Kidney (tissue), 14 donors: ENCODE data around the gene TBC1D1. TPM values are rescaled to one million over a fixed set of nuclear protein-coding genes. Genes with fewer than 3 reads are reported as not detected.

ENCODE experiments used
- DNase-seq, 5 donors: peaks; one replicate each; pipeline ENCODE4 v3.0.0-alpha.2; 2013 to 2020
- FAIRE-seq: peaks from 2 replicates; lab custom pipeline; 2012; peaks lifted over from hg19 to GRCh38; lab: Jason Lieb, UNC
- H3K27ac ChIP-seq, 2 donors: one replicate each; pipeline ENCODE4 v1.7.0; 2013; ENCODE audit warnings: low read depth in 2 of 2, low read length in 2 of 2, inconsistent platforms in 1 of 2
- H3K27me3 ChIP-seq: one replicate; pipeline ENCODE4 v1.7.1; 2013; ENCODE audit warnings: low read length, inconsistent platforms; ENCODE audit not compliant: control insufficient read depth, insufficient read depth
- H3K36me3 ChIP-seq, 3 donors: one replicate each; pipeline versions ENCODE4 v1.7.0 to v1.7.1; 2013; ENCODE audit warnings: low read length in 3 of 3, control low read depth in 1 of 3, inconsistent platforms in 1 of 3; ENCODE audit not compliant: insufficient read depth in 3 of 3, control insufficient read depth in 2 of 3
- H3K4me1 ChIP-seq, 3 donors: one replicate each; pipeline versions ENCODE4 v1.7.0 to v1.7.1; 2013; ENCODE audit warnings: low read length in 3 of 3, inconsistent platforms in 1 of 3, low read depth in 1 of 3; ENCODE audit not compliant: control insufficient read depth in 2 of 3, insufficient read depth in 2 of 3
- H3K4me3 ChIP-seq, 3 donors: one replicate each; pipeline versions ENCODE4 v1.7.0 to v1.8.1; 2013; ENCODE audit warnings: low read length in 3 of 3, control low read depth in 1 of 3, inconsistent platforms in 1 of 3
- H3K9ac ChIP-seq, 3 donors: one replicate each; pipeline versions ENCODE4 v1.7.0 to v1.7.1; 2013; ENCODE audit warnings: low read length in 3 of 3, control low read depth in 1 of 3, inconsistent platforms in 1 of 3
- H3K9me3 ChIP-seq, 3 donors: one replicate each; pipeline versions ENCODE4 v1.7.0 to v1.7.1; 2013; ENCODE audit warnings: low read length in 3 of 3, control low read depth in 1 of 3, inconsistent platforms in 1 of 3; ENCODE audit not compliant: control insufficient read depth in 2 of 3, insufficient read depth in 1 of 3
- intact Hi-C: fragments of 100-400 bp; cut with DNase I; formaldehyde crosslinking; loops from one replicate; pipeline ENCODE4 v1.11.1; 2022
- polyA plus RNA-seq: library from polyadenylated mRNA; stranded (reverse); fragments of 350-450 nt; fragmentation: Illumina TruSeq; extraction: RNeasy Lipid Tissue Mini Kit (QIAGEN cat#74804); gene quantifications from one replicate; pipeline ENCODE4 v1.2.3, GENCODE V29; 2014; ENCODE audit warnings: low read depth, low replicate concordance; ENCODE audit not compliant: insufficient read depth
- total RNA-seq: library from RNA; stranded (reverse); fragmentation: NEBNext Ultra II Directional; extraction: Animal tissue kit (Norgen Biotek cat#: 25700); gene quantifications from one replicate; pipeline ENCODE4 v1.2.1, GENCODE V29; 2021
- TF ChIP-seq, protein P1 (sequence below): IDR thresholded peaks from 3 replicates; pipeline ENCODE4 v1.5.1; 2012; ENCODE audit warnings: mild to moderate bottlenecking, moderate library complexity, borderline replicate concordance; ENCODE audit not compliant: insufficient read depth; ENCODE audit errors: extremely low read depth
- donor health status: control.
- donor health status: control.
- donor health status: control.
- donor health status: control.
- donor health status: control.
- donor health status: DM: yes; HTN: yes; CAD: no.
- donor health status: Normal renal cell carcinoma (clear cell type).

The TBC1D1 gene
- total and polyA plus RNA-seq, 2 donors from 2014 or later: 170 to 182 TPM

DNA sequence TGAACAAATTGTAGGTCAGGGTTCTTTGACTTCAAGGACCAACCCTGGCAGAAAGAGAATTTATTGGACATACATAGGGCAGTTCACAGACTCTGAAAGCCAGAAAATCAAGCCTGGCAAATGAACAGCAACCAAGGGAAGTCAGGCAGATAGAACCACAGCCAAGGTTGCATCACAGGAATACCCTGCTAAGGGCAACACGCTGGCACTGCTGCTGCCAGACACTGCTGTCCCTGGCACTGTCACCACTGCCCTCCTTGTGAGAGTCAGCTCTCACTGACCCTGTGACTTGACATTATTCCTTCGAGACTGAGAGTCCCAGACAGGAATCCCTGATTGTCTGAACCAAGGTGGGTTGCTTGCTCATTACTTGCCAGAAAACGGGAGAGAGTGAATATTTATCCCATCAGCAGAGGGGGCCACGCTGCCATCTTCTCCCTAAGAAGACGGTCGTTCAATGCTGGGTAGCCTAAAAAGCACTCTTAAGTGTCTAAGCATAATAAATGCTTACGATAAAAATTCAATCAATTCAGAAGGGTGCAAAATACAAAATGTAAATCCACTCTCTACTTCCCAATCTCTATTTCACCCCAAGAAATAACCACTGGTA is 46.1 kb downstream of the TBC1D1 start:
- no peak for FAIRE-seq
- intact Hi-C loops: no loop called here

DNA sequence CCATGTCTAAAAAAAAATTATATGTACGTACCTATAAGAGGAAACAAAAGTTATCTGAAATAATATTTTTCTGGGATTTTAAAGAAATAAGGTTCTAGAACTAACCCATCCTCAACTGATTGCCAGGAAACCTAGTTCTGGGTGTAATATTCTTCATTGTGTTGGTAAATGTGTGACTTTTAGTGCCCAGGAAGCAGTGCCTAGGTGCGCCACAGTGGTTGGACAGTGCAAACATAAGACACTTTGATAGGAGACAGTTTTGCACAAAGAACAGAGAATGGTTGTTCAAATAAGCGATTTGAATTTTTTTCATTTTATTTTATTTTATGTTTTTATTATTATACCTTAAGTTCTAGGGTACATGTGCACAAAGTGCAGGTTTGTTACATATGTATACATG is 47.3 kb downstream of the TBC1D1 start:
- H3K9me3 ChIP-seq: no peaks in the 10 kb centered on the region
- no peak overlapping the region for H3K9ac ChIP-seq
- FAIRE-seq (no peak), DNase-seq (no peak)
- H3K4me1 ChIP-seq: no peaks in the 10 kb centered on the region
- H3K27ac ChIP-seq: no peak overlapping the region
- no peak overlapping the region for H3K4me3 ChIP-seq
- TF ChIP-seq, protein P1, sequence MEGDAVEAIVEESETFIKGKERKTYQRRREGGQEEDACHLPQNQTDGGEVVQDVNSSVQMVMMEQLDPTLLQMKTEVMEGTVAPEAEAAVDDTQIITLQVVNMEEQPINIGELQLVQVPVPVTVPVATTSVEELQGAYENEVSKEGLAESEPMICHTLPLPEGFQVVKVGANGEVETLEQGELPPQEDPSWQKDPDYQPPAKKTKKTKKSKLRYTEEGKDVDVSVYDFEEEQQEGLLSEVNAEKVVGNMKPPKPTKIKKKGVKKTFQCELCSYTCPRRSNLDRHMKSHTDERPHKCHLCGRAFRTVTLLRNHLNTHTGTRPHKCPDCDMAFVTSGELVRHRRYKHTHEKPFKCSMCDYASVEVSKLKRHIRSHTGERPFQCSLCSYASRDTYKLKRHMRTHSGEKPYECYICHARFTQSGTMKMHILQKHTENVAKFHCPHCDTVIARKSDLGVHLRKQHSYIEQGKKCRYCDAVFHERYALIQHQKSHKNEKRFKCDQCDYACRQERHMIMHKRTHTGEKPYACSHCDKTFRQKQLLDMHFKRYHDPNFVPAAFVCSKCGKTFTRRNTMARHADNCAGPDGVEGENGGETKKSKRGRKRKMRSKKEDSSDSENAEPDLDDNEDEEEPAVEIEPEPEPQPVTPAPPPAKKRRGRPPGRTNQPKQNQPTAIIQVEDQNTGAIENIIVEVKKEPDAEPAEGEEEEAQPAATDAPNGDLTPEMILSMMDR: no peak
- no peaks in the 10 kb centered on the region for H3K36me3 ChIP-seq
- intact Hi-C loops: no loop called here
- no peaks in the 10 kb centered on the region for H3K27me3 ChIP-seq

More for the DNA sequence above, 46.1 kb downstream of the TBC1D1 start:
- TF ChIP-seq, protein P1: no peak
- Histone ChIP-seq H3K9me3 (no peaks in the 10 kb centered on the region), H3K27me3 (no peaks in the 10 kb centered on the region), H3K27ac (no peak overlapping the region), H3K9ac (no peak overlapping the region), H3K4me1 (no peaks in the 10 kb centered on the region), H3K36me3 (no peaks in the 10 kb centered on the region), H3K4me3 (no peak overlapping the region)
- DNase-seq: no peak

DNA sequence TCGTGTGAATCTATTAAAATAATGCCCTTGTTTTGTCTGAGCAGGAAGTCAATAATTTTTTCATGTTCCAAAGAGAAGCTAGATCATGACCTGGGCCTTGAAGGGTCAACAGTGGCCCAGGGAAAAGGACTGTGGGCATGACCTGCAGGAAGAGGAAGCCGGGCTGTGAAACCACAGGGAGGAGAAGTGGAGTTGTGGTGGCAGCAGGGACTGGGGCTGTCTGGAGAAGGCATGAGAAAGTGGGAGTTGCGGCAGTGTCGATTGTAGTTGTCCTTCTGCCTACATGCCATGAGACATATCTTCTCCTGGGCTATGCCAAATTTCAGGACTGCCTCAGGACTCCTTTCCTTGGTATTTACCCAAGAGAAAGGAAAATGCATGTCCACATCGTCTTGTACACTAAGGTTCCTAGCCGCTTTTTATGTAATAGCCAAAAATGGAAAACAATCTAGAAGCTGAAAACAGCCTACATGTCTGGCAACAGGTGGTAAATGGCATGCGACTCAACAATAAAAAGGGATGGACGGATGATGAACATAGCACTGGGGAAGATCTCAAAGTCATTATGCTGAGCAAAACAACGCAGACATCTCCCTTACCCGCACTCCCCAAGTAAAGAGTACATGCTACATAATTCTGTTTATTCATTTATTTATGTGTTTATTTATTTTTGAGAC is 55.8 kb downstream of the TBC1D1 start:
- FAIRE-seq: no peak
- no peak for DNase-seq
- H3K27me3 ChIP-seq: no peaks in the 10 kb centered on the region
- H3K9ac ChIP-seq: no peak overlapping the region
- no peaks in the 10 kb centered on the region for H3K4me1 ChIP-seq
- no peaks in the 10 kb centered on the region for H3K36me3 ChIP-seq
- H3K4me3 ChIP-seq: no peak overlapping the region
- intact Hi-C loops: no loop called here
- no peaks in the 10 kb centered on the region for H3K9me3 ChIP-seq
- no peak overlapping the region for H3K27ac ChIP-seq
- TF ChIP-seq, protein P1: no peak
